Peyer's patch (tissue), 4 donors: Measurements from ENCODE around the gene MDM2.

Source experiments
- CTCF ChIP-seq, 6 experiments: fragments of 450-650 bp in 4 of 6; fragments of 200-600 bp in 2 of 6; sonication (generic) in 1 of 6; IDR thresholded peaks; one replicate each; pipeline ENCODE4 v1.5.1; 2017 to 2019; ENCODE audit warnings: antibody characterized with exemption in 6 of 6, mild to moderate bottlenecking in 3 of 6, moderate library complexity in 1 of 6
- POLR2A ChIP-seq, 2 donors: fragments of 450-650 bp; IDR thresholded peaks; one replicate each; pipeline ENCODE4 v1.5.1; 2017; ENCODE audit warnings: antibody characterized with exemption in 2 of 2, mild to moderate bottlenecking in 2 of 2, moderate library complexity in 2 of 2

- TF ChIP-seq POLR2A (IDR thresholded peaks at IDR 0.05) (no peak), CTCF (IDR thresholded peaks at IDR 0.05) (no peak)
These were observed 37.1 kb downstream of the MDM2 start for GRCh38 chr12:68844788-68845695.
